HG03066 (cell line): Measurements from ENCODE around the gene ERICH6B.

Experiments used
- ATAC-seq: cut with Tn5 transposase; IDR thresholded peaks from one replicate; pipeline ENCODE4 v1.9.1; 2021; ENCODE audit warnings: low read depth; ENCODE audit not compliant: unreplicated experiment

Gene ERICH6B

GRCh38 chr13:45508776-45509175 lies 106.8 kb downstream of the ERICH6B start:
- ATAC-seq: no peak

GRCh38 chr13:45506811-45507210 lies 108.7 kb downstream of the ERICH6B start:
- no peak for ATAC-seq

GRCh38 chr13:45503658-45504057 lies 111.9 kb downstream of the ERICH6B start:
- ATAC-seq: no peak

- no peak for ATAC-seq
Observed at GRCh38 chr13:45501175-45501526, 114.4 kb downstream of the ERICH6B start.

- no peak for ATAC-seq
Observed at GRCh38 chr13:45500492-45501174, 114.9 kb downstream of the ERICH6B start.

GRCh38 chr13:45496942-45497341 lies 118.6 kb downstream of the ERICH6B start:
- no peak for ATAC-seq

- ATAC-seq: no peak
Observed at GRCh38 chr13:45492538-45492937, 123.0 kb downstream of the ERICH6B start.
